DOHH2 (cell line): ENCODE measurements around the gene PTGES.
"Not testable (repeated sequence)": the region's sequence is repeated elsewhere in the genome, so short reads cannot be mapped to it uniquely, and the experiment has no call there.

ENCODE experiments used
- EZH2phosphoT487 ChIP-seq: fragments of 200-600 bp; sonication (generic); IDR thresholded peaks from 2 replicates; pipeline ENCODE4 v1.6.1; 2017; ENCODE audit warnings: borderline replicate concordance, mild to moderate bottlenecking, antibody characterized with exemption, low read length, moderate library complexity, mixed read lengths
- TF ChIP-seq, protein P1 (sequence below): fragments of 200-600 bp; sonication (generic); IDR thresholded peaks from one replicate; pipeline ENCODE4 v1.5.1; 2014; ENCODE audit warnings: antibody characterized with exemption, mild to moderate bottlenecking, low read depth, low read length; ENCODE audit not compliant: poor library complexity, severe bottlenecking

- TF ChIP-seq, protein P1, sequence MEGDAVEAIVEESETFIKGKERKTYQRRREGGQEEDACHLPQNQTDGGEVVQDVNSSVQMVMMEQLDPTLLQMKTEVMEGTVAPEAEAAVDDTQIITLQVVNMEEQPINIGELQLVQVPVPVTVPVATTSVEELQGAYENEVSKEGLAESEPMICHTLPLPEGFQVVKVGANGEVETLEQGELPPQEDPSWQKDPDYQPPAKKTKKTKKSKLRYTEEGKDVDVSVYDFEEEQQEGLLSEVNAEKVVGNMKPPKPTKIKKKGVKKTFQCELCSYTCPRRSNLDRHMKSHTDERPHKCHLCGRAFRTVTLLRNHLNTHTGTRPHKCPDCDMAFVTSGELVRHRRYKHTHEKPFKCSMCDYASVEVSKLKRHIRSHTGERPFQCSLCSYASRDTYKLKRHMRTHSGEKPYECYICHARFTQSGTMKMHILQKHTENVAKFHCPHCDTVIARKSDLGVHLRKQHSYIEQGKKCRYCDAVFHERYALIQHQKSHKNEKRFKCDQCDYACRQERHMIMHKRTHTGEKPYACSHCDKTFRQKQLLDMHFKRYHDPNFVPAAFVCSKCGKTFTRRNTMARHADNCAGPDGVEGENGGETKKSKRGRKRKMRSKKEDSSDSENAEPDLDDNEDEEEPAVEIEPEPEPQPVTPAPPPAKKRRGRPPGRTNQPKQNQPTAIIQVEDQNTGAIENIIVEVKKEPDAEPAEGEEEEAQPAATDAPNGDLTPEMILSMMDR: not testable (repeated sequence)
- not testable (repeated sequence) for TF ChIP-seq EZH2phosphoT487
Observed at GRCh38 chr9:129776096-129776495, 23.3 kb upstream of the PTGES start.
